HG03432 (cell line): ENCODE data around the gene TBX10.
A peak's percentile ranks its signal among the peaks of the same experiment; 100 is the strongest.
"Not testable (repeated sequence)": the region's sequence is repeated elsewhere in the genome, so short reads cannot be mapped to it uniquely, and the experiment has no call there.

Source experiments
- ATAC-seq: cut with Tn5 transposase; IDR thresholded peaks from one replicate; pipeline ENCODE4 v1.9.1; 2021; ENCODE audit warnings: mild to moderate bottlenecking, moderate library complexity; ENCODE audit not compliant: unreplicated experiment

The TBX10 gene

GRCh38 chr11:67664696-67665540 is 25.4 kb upstream of the TBX10 start:
- no peak for ATAC-seq

GRCh38 chr11:67664213-67664585 is 24.6 kb upstream of the TBX10 start:
- ATAC-seq = no peak

- ATAC-seq = no peak
Measured at GRCh38 chr11:67663532-67664212, 24.1 kb upstream of the TBX10 start.

- no peak for ATAC-seq
Measured at GRCh38 chr11:67662835-67663531, 23.4 kb upstream of the TBX10 start.

GRCh38 chr11:67662142-67662834 is 22.7 kb upstream of the TBX10 start:
- no peak for ATAC-seq

GRCh38 chr11:67660752-67661151 is 21.2 kb upstream of the TBX10 start:
- ATAC-seq = not testable (repeated sequence)

- ATAC-seq = not testable (repeated sequence)
Measured at GRCh38 chr11:67659651-67660165, 20.1 kb upstream of the TBX10 start.

- ATAC-seq = no peak
Measured at GRCh38 chr11:67657300-67657699, 17.7 kb upstream of the TBX10 start.

GRCh38 chr11:67656278-67656922 is 16.8 kb upstream of the TBX10 start:
- no peak for ATAC-seq

- no peak for ATAC-seq
Measured at GRCh38 chr11:67654225-67654624, 14.7 kb upstream of the TBX10 start.

- ATAC-seq = no peak
Measured at GRCh38 chr11:67652965-67653845, 13.6 kb upstream of the TBX10 start.

GRCh38 chr11:67651976-67652781 is 12.6 kb upstream of the TBX10 start:
- no peak for ATAC-seq

GRCh38 chr11:67649634-67650510 is 10.3 kb upstream of the TBX10 start:
- no peak for ATAC-seq

GRCh38 chr11:67648796-67649613 is 9.4 kb upstream of the TBX10 start:
- no peak for ATAC-seq

- ATAC-seq = peak; percentile 58
Measured at GRCh38 chr11:67648140-67648795, 8.7 kb upstream of the TBX10 start.

- no peak for ATAC-seq
Measured at GRCh38 chr11:67647471-67647870, 7.9 kb upstream of the TBX10 start.
